NB4 (cell line): ENCODE results near the gene TCF3.

Experiments used
- DNase-seq: peaks from one replicate; pipeline ENCODE4 v3.0.0; 2010; ENCODE audit warnings: low read depth
- H3K4me3 ChIP-seq: one replicate; pipeline ENCODE4 v1.5.1; 2011; ENCODE audit warnings: mild to moderate bottlenecking, low read depth, low read length, moderate library complexity
- CTCF ChIP-seq: IDR thresholded peaks from one replicate; pipeline ENCODE4 v1.5.1; 2012; ENCODE audit warnings: low read depth, low read length
- MAX ChIP-seq: IDR thresholded peaks from 2 replicates; pipeline ENCODE4 v1.6.1; 2011; ENCODE audit warnings: low read depth, low read length
- MYC ChIP-seq: IDR thresholded peaks from 2 replicates; pipeline ENCODE4 v1.6.1; 2011; ENCODE audit warnings: low read depth, low read length
- POLR2A ChIP-seq: IDR thresholded peaks from 2 replicates; pipeline ENCODE4 v1.6.1; 2011; ENCODE audit warnings: mild to moderate bottlenecking; ENCODE audit not compliant: insufficient read length; ENCODE audit errors: extremely low read depth

Gene TCF3

GRCh38 chr19:1659084-1659427 lies 6.6 kb upstream of the TCF3 start:
- no peak for TF ChIP-seq POLR2A
- no peak for TF ChIP-seq CTCF
- no peak for TF ChIP-seq MAX
- no peak for TF ChIP-seq MYC
- no peak overlapping the region for H3K4me3 ChIP-seq
- no peak for DNase-seq

GRCh38 chr19:1658150-1659083 lies 6.0 kb upstream of the TCF3 start:
- no peak for DNase-seq
- H3K4me3 ChIP-seq, result no peak overlapping the region
- TF ChIP-seq MAX (no peak), CTCF (no peak), MYC (no peak), POLR2A (no peak)

GRCh38 chr19:1657746-1658145 lies 5.3 kb upstream of the TCF3 start:
- no peak for TF ChIP-seq CTCF
- TF ChIP-seq MYC, result no peak
- TF ChIP-seq MAX, result no peak
- TF ChIP-seq POLR2A, result no peak
- H3K4me3 ChIP-seq, result no peak overlapping the region
- DNase-seq, result no peak

- DNase-seq, result no peak
- no peak overlapping the region for H3K4me3 ChIP-seq
- TF ChIP-seq MYC (no peak), CTCF (no peak), MAX (no peak), POLR2A (no peak)
Measured at GRCh38 chr19:1656988-1657536, 4.6 kb upstream of the TCF3 start.

GRCh38 chr19:1655987-1656608 lies 3.7 kb upstream of the TCF3 start:
- TF ChIP-seq POLR2A (no peak), MAX (no peak)
- H3K4me3 ChIP-seq, result no peak overlapping the region
- DNase-seq, result no peak
